Astrocyte (in vitro differentiated cells and primary cell): Measurements from ENCODE around the gene VWA8.

ENCODE experiments used
- CTCF ChIP-seq: IDR thresholded peaks from 2 replicates; pipeline ENCODE4 v1.5.1; 2011; ENCODE audit warnings: low read depth, mild to moderate bottlenecking, inconsistent platforms, low read length, moderate library complexity; ENCODE audit not compliant: insufficient read depth
- EZH2 ChIP-seq: IDR thresholded peaks from 2 replicates; pipeline ENCODE4 v1.6.1; 2012; ENCODE audit warnings: mild to moderate bottlenecking, low read length, inconsistent platforms; ENCODE audit not compliant: insufficient read depth

GRCh38 chr13:41706152-41706551 is 254.8 kb downstream of the VWA8 start:
- TF ChIP-seq CTCF (no peak), EZH2 (no peak)
